Fibroblast of peridontal ligament (primary cell): ENCODE results near the gene ARL4A.
A peak's percentile ranks its signal among the peaks of the same experiment; 100 is the strongest.

Experiments used
- DNase-seq: peaks from one replicate; pipeline ENCODE4 v3.0.0-alpha.2; 2010; ENCODE audit errors: extremely low read depth

ARL4A gene

DNA sequence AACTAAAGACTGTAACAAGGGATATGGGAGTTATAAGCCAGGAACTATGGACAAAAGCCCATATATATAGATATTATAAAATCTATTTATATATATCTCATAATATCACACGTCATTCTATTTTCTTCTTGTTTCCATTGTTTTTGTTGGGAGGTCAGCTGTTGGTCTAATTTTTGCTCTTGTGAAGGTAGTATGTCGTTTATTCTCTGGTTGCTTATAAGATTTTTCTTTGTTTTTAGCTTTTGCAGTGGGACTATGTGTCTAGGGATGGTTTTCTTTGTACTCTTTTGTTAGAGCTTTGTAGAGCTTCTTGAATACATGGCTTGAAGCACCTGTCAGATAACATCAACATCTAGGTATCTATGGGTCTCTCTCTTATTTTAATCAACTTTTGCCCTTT, 14.0 kb downstream of the ARL4A start:
- DNase-seq, result no peak

DNA sequence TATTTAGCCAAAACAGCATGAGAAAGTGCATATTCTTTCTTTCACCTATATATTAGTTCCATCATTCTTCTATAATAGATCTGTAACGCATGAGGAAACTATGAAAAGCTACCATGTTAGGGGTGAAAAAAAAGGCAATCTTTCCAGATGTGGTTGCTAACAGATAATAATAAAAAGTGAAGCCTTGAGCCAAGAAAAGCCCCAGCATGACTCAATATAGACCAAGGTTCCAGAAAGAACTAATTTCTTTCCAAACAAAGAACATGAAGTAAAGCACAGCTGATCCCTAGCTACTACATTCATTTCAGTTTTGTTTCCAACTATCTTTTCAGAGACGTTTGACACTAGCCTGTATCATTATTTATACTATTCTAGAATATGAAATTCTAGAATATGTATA, 16.4 kb downstream of the ARL4A start:
- peak; percentile 61 for DNase-seq

DNA sequence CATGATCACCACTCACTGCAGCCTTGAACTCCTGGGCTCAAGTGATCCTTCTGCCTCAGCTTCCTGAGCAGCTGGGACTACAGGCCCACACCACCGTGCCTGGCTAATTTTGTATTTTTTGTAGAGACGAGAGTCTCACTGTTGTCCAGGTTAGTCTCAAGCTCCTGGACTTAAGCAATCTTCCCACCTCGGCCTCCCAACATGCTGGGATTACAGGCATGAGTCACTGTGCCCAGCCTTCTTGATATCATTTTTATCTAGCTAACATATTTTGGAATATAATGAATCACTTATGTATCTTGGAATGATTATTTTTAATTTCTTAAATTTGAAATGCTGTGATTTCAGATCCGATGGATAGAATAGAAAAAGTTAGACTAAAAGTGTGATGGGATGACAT, 18.4 kb downstream of the ARL4A start:
- DNase-seq, result no peak

DNA sequence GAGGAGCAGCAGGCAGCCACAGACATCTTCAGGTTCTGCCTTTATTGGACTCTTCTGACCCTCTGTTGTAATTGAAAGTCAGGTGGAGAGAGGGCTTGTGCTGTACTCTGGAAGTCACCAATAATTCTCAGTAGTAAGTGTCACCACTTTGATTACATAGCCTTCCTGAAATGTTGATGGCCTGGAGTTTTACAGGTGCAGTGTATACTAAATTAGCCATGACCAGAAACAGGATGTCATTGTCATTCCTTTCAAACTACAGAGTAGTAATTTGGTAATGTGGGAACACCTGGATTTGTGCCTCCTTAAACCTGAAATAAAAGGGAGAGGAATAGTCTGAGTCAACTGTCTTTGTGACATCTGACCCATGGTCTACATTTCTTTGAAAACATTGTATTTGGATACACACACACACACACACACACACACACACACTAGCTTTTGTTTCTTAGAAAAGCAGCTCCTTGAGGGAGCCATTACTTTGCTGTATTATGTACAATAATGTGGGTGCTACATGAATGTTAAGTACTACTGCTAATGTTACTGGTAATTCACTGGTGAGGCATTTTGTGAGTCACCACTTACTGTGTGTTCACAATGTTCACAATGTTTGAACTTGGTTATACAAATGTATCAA, 19.6 kb downstream of the ARL4A start:
- DNase-seq, result peak; percentile 32

DNA sequence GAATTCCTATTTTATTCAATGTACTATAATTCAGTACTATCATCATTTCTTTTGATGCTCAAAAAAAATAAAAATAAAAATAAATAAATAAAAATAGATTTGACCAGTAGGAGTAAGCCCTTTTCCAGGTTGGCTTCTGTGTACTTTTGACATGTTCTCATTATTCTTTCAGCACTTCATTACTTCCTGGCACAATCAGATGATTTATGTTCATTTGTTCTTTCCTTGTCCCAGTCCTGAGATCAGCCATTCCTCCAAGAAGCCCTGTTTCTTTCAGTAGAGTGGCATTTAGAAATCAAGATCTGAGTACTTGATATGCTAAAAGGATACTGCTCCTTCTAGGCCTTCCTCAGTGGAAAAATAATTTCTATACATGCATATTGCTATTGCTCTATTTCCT, 20.9 kb downstream of the ARL4A start:
- DNase-seq, result no peak

DNA sequence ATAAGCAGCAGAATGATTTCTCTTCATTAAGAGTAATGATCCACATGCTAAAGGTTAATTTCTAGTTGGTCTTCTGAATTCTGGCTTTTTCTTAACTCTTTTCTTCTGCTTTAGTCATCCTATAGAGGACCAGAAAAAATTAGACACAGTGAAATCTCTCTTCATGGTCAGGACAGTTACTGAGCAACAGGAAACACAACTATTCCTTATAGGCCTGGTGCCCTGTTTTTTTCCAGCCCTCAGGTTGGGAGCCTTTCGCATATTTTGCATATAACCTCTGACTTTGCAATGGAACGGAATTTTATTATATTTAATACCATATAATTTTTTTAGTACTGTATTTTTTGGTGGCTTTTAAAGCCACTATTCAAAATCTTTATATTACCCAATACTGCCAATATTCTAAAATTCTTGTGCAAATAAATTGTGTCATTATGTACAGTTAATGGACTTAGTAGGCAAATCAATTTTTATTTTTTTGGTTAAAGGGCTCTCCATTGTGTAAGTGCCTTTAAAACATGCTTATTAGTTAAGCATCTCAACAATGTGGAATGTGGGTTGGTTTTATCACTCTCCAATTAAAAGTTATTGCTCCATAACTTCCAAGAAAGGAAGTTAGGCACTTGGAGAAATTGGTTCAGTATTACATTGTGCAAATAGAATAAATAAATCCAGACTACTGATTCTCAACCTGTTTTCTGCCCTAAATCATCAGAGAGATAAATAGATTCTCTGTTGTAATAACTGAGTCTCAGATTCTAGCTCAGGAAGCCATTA, 22.5 kb downstream of the ARL4A start:
- DNase-seq, result peak; percentile 69

DNA sequence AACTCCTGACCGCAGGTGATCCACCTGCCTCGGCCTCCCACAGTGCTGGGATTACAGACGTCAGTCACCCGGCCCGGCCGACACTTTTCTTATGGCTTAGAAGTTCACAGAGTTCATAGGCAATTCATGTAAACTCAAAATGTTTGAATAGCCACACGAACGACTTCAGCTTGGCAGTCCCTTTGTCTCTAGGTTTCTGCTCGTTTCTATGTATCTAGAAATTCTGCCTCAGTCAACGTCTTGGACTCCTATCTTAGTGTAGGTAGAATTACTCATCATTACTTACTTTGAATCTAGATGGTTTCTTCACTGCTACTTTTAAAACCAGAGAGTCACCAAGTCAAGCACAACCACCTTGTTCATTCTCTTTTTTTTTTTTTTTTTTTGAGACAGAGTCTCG, 23.7 kb downstream of the ARL4A start:
- no peak for DNase-seq

DNA sequence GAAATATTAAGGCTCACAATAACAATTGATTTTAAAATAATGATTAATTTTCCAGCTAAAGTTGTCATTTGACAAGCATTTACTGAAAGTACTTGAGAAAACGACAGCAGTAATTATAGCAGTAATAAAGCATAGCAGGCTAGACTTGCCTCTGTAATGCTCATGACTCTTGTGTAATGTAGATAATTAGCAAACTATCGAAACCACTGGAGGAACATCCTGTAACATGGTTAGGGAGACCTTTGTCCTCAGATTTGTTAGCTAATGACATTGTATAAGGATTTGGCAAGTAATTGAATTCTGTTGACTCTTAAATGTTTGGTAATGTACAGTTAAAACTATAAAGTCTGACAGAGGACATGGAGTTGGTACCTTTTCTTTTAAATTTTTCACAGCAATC, 24.8 kb downstream of the ARL4A start:
- DNase-seq, result no peak

DNA sequence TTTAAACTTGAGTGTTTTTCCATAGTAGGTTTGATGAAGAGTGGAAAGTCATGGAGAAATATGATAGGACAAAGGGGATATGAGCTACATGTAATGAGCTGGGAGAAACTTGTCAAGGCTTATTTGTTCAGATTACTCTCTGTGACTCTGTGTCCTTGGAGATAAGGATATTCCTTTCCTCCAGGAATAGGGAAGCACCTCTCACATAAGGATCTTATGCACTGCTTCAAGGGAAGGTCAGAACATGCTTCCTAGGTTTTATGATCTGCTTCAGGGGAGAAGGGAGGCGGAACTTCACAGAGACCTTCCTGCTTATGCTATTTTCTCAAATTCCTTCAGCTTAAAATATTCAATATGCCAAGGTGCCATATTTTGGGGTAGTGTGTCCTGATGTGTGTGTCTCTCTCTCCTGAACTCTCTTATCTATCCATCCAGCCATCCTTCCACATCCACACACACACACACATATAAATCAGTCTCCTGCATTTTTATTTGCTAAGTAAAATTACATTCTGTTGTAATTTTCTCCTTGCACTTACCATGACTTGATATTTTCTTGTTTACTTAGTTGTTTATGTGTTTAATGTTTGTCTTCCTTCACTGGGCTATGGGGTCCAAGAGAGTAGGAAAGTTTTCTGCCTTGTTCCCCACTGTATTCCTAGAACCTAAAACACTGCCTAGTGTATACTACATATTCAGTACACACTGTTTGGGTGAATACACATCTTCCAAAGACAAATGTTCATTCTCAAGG, 26.4 kb downstream of the ARL4A start:
- no peak for DNase-seq

DNA sequence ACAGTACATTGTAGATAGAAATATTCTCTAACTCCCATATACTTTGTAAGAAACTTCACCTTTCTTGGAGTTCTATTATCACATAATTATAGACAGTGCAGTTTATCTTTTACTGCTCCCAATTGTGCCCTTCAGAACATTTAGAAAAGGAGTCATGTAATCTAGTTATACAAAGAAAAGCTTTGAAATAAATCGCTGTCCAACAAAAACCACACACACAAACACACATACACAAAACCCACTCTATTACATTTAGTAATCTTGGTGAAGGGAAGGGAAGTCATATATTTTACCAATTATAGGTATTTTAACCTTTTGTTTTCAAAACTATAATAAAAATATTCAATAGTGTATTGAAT, 26.9 kb downstream of the ARL4A start:
- no peak for DNase-seq

DNA sequence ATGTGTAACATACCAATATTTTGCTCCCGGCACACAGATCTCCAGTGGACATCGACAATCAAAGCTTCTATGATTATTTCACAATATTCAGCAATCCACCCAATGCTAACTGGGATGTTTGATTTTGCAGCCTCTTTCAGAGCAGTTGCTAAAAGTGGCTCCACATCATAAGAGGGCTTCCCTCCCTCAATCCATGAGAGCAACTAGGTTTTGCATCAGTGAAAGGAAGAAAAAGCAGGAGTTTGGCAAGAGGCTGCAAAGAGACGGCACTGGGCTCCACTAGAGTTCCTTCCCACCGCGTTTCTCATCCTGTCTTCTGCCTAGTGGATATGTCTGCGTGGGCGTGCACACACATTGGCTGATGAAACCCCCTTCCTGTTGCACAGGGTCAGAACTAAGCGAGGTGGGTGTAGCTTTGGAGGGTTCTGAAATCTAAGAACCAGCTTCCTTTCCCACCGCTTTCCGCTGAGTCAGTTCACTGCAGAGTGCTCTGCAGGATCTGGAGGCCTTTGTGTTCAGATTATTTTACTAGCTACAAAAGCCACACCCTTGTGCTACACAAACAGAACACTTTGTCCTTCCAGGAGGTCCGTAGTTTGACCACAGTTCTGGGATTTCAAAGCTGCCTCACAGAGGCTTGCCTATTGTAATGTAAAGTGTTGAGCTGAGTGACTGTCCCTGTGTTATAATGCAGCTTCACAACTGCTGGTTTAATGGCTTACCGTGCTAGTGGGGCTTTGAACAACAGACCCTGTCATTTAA, 28.1 kb downstream of the ARL4A start:
- DNase-seq, result peak; percentile 84

DNA sequence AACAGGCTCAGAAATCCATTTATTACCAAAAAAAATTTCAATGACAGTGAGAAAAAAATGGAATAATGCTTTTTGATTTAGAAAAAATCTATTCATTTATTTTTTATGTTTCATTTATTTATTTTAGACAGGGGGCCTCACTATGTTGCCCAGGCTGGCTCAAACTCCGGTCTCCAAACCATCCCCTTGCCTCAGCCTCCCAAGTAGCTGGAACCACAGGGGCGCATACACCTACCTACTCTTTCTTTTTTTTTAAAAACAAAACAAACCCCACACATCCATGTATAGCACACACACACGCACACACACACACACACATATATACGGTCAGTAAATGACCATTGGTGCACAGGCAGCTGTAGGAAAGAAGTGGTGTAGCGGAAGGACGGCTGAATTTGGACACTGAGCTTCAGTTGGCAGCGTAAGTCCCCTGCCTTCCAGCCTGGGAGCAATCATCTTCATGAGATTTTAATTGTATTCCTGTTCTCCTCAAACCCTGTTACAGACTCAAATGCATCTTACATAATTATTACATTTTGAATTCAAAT, 28.8 kb downstream of the ARL4A start:
- DNase-seq, result no peak

DNA sequence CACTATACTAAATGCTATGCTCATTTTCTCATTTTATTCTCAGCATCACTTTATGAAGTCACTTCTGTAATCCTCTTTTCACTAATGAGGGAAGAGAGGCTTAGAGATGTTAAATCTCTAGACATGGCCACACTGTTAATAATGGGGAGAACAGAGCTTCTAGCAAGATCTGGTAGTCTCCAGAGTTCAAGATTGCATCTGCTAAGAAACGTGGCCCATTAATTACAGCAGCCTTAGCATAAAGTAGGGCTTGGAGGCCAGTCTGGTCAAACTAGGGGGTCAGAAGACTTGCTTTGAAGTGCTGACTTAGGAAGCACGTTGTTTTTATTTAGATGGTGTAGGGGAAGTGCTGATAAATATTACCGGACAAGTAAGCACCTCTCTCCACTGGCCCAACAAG, 29.3 kb downstream of the ARL4A start:
- no peak for DNase-seq

DNA sequence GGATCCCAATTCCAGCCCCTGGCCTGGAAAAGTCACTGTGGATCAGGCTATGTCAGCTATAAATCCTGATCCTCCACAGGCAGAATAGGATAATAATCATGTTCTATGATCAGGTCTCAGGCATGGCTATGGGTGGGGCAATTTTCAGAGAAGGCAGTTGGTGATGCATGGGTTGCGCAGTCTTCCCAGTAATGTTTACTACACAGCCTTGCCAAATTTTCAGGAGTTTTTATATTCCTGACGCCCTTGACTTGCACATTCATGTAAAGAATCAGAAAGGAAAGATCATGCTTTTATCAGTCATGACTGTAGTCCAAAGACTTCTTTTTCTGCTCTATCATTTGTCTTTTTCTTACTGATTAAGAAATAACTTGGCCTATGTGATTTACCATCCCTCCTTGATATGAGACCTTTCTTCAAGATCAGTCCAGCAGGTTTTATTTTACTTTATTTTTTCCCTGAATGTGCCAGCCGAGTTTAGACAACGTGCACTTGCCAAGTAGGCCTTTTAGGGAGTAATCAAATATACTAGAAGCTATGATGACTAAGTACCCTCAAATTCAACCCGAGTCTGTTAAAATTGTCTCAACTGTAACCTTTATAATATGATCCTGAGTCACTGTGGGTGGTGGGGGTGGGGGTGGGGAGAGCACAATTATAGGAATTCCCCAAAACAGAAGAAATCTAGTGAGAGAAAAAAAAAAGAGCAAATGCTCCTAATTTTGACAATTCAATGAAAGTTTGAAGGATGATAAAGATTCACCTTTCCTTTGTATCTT, 31.9 kb downstream of the ARL4A start:
- DNase-seq, result peak; percentile 86

DNA sequence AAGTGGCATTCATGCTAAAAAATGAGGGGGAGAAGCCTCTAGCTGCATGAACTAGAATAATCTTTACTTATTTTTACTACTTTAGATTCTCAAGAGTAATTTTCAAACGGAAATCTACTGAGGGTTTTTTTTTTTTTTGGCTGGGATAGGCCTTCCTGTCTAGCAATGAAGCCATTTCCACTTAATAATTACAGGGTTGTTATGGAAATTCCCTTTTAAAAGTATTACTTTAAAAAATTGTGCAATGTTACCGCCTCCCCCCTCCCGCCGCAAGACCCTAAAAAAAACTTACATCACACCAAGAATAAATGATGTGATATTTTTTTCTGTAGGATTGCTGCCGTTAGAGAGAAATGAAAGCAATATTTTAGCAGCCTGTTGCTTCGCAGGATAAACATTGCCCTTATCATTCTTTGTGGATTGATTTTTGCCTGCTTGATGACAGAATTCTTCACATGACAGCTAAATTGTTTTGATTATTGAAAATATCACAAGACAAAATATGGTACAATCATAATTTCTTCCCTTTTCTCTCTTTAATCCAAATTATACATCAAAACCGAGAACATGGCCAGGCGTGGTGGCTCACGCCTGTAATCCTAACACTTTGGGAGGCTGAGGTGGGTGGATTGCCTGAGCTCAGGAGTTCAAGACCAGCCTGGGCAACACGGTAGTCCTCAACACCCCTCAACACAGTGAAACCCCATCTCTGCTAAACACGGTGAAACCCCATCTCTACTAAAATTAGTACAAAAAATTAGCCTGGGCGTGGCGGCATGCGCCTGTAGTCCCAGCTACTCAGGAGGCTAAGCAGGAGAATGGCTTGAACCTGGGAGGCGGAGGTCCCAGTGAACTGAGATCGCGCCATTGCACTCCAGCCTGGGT, 32.8 kb downstream of the ARL4A start:
- no peak for DNase-seq

DNA sequence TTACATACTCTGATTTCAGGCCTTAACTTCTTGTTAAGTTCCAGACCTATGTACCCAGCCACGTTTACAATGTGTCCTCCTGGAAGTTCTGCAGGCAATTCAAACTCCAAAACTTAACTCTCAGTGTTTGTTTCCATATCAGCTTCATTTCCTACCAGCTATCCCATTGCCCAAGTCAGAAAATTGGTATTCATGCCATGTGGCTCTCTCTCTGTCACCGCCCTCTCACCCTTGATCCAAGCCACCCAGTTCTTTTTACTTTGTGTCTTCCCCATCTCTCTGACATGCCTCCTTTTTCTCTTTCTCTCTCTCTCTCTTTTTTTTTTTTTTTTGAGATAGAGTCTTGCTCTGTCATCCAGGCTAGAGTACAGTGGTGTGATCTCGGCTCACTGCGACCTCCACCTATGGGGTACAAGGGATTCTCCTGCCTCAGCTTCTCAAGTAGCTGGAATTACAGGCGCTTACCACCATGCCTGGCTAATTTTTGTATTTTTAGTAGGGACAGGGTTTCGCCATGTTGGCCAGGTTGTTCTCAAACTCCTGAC, 33.9 kb downstream of the ARL4A start:
- no peak for DNase-seq

DNA sequence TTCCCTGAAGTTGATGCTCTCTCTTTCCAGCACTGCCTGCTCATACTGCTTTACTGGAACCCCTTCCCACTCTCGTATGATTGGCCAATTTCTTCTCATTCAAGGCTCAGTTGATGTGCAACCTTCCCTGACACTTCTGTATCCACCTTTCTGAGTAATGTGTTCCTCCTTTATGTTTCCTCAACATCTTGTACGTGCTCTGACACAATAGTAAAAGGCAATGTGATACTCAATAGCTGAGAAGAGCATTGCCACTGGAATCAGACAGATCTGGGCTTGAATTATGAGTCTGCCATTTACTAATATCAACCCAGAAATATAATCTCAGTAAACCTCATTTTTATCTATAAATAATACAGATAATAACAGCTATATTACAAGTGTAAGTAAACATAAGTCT, 34.7 kb downstream of the ARL4A start:
- DNase-seq, result no peak

DNA sequence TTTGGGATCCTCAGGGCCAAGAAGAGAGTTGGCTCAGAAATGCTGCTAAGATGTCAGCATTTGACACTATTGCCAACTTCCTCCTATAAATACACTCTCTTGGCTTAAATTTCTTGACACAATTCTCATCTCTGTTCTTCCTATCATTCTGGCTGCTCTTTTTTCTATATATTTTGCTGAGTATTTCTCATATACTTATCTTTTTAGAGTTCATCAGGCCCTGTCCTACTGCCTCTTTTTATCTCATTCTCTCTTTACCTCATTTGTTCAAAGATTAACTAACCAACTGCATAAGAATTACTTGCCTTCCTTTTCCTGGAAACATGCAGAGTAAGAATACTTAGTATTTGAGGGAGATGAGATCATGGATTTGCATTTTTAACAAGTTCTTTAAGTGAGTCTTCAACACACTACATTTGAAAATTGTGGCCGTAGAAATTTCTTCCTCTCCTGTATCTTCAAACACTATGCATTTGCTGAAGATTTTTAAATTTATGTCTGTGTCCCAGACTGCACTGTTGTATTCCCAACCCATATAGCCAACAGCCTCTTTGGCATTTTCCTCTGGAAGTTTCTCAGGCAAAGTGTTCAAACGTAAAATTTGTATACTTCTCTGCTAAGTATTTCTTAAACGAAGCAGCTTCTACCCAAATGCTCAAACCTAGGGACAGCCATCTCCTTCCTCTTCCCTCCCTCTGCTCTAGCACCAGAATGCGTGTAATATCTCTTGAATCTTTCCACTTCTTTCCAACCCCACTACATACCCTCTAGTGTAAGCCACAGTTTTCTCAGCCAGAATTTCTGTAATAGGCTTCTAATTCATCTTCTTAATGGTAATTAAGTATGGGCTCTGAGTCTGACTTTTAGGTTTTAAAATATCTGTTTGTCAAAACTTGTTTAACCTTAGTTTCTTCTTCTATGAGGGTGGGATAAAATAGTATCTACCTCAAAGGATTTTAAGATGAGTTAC, 35.5 kb downstream of the ARL4A start:
- DNase-seq, result no peak
